Hepatocyte (in vitro differentiated cells): ENCODE measurements around the gene RMDN2.

Experiments used
- CTCF ChIP-seq: fragments of 200-600 bp; sonication (generic); IDR thresholded peaks from 2 replicates; pipeline ENCODE4 v1.5.1; 2016; ENCODE audit warnings: antibody characterized with exemption, mild to moderate bottlenecking; ENCODE audit not compliant: poor library complexity
- EZH2 ChIP-seq: fragments of 200-600 bp; sonication (generic); IDR thresholded peaks from 2 replicates; pipeline ENCODE4 v1.6.1; 2016; ENCODE audit warnings: antibody characterized with exemption, mild to moderate bottlenecking, borderline replicate concordance
- EZH2phosphoT487 ChIP-seq: fragments of 200-600 bp; sonication (generic); IDR thresholded peaks from one replicate; pipeline ENCODE4 v1.6.1; 2018; ENCODE audit warnings: antibody characterized with exemption, mild to moderate bottlenecking, low read depth, moderate library complexity; ENCODE audit not compliant: unreplicated experiment, severe bottlenecking

GRCh38 chr2:37887286-37887685 lies 37.8 kb upstream of the RMDN2 start:
- TF ChIP-seq CTCF (no peak), EZH2phosphoT487 (no peak), EZH2 (no peak)
